Glutamatergic neuron (in vitro differentiated cells): Measurements from ENCODE around the gene GOLGA8G. TPM values are rescaled to one million over a fixed set of nuclear protein-coding genes. Genes with fewer than 3 reads are reported as not detected.
"Not testable (repeated sequence)": the region's sequence is repeated elsewhere in the genome, so short reads cannot be mapped to it uniquely, and the experiment has no call there.

Experiments used
- DNase-seq: peaks from one replicate; pipeline ENCODE4 v3.0.0; 2022
- H3K27ac Mint-ChIP-seq: one replicate; pipeline ENCODE4 v1.8.0; 2020; ENCODE audit warnings: mild to moderate bottlenecking, mixed read lengths, inconsistent platforms; ENCODE audit not compliant: unreplicated experiment
- H3K27me3 Mint-ChIP-seq: one replicate; pipeline ENCODE4 v1.8.0; 2020; ENCODE audit warnings: mild to moderate bottlenecking, moderate library complexity, mixed read lengths, inconsistent platforms; ENCODE audit not compliant: unreplicated experiment
- H3K36me3 Mint-ChIP-seq: one replicate; pipeline ENCODE4 v1.8.0; 2020; ENCODE audit warnings: mild to moderate bottlenecking, mixed read lengths, inconsistent platforms; ENCODE audit not compliant: unreplicated experiment
- H3K4me1 Mint-ChIP-seq: one replicate; pipeline ENCODE4 v1.8.0; 2020; ENCODE audit warnings: mild to moderate bottlenecking, low read depth, mixed read lengths, inconsistent platforms; ENCODE audit not compliant: unreplicated experiment
- H3K4me3 Mint-ChIP-seq: one replicate; pipeline ENCODE4 v1.8.0; 2020; ENCODE audit warnings: mild to moderate bottlenecking, mixed read lengths, inconsistent platforms; ENCODE audit not compliant: unreplicated experiment
- H3K9me3 Mint-ChIP-seq: one replicate; pipeline ENCODE4 v1.8.0; 2020; ENCODE audit warnings: mild to moderate bottlenecking, moderate library complexity, mixed read lengths, inconsistent platforms; ENCODE audit not compliant: unreplicated experiment
- long read RNA-seq: library from polyadenylated mRNA; unstranded; transcript quantifications from one replicate; pipeline ENCODE4 v2.0.0, GENCODE V29; 2020; ENCODE audit not compliant: unreplicated experiment
- microRNA-seq: library from miRNA; unstranded; fragments of <30 nt; microRNA quantifications from one replicate; pipeline ENCODE4, GENCODE V29; 2020; ENCODE audit not compliant: unreplicated experiment
- total RNA-seq: library from RNA; stranded (reverse); fragmentation: NEBNext Ultra II Directional; extraction: Animal tissue kit (Norgen Biotek cat#: 25700); gene quantifications from one replicate; pipeline ENCODE4 v1.2.1, GENCODE V29; 2021; ENCODE audit not compliant: unreplicated experiment

Gene GOLGA8G, protein sequence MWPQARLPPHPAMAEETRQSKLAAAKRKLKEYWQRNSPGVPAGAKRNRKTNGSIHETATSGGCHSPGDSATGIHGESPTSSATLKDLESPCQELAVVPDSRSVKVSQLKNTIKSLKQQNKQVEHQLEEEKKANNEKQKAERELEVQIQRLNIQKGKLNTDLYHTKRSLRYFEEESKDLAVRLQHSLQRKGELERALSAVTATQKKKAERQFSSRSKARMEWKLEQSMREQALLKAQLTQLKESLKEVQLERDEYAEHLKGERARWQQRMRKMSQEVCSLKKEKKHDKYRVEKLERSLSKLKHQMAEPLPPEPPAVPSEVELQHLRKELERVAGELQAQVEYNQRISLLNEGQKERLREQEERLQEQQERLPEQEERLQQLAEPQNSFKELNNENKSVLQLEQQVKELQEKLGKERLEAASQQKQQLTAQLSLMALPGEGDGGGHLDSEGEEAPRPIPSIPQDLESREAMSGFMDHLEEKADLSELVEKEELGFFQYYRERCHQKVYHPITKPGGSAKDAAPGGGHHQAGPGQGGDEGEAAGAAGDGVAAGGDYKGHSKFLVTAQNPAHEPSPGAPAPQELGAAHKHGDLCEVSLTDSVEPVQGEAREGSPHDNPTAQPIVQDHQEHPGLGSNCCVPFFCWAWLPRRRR
- not detected for total RNA-seq
- long read RNA-seq = 0 reads

GRCh38 chr15:28532954-28533353 lies at the start of gene GOLGA8G:
Gene GOLGA8G, minus strand, starts transcription at chr15:28532971. Its CDS starts 62 bp downstream, at chr15:28532909.
- H3K4me1 Mint-ChIP-seq, H3K36me3 Mint-ChIP-seq, H3K27ac Mint-ChIP-seq, H3K4me3 Mint-ChIP-seq, DNase-seq, H3K9me3 Mint-ChIP-seq, H3K27me3 Mint-ChIP-seq: not testable (repeated sequence)

- H3K27me3 Mint-ChIP-seq, H3K36me3 Mint-ChIP-seq, H3K4me3 Mint-ChIP-seq, H3K27ac Mint-ChIP-seq, H3K4me1 Mint-ChIP-seq, H3K9me3 Mint-ChIP-seq: not testable (repeated sequence)
- DNase-seq = peak; percentile 22
Measured at GRCh38 chr15:28573351-28573750, 40.6 kb upstream of the GOLGA8G start.

DNA sequence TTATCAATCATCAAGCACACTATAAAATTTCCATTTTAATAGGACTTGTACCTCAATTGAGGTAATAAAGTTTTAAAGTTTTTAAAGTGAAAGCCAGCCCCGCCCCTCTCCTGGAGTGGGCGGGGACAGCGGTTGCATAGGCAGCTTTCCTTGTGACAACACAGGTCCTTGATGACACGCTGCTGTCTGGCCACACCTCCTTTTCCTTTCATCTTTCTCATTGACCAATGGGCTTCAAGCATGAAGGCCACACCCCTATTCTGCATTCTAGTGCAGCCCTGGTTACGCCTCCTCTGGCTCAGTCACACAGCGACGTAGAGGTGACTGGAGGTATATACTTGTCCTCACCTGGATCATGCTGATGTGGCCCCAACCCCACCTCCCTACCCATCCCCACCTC lies 20.5 kb upstream of the GOLGA8G start, which contains the start of gene GOLGA6L25:
Gene GOLGA6L25, plus strand, starts transcription at position 301 of the 400 bp plus-strand sequence. Its CDS starts 61 bp downstream, at position 362.
- not testable (repeated sequence) for H3K36me3 Mint-ChIP-seq, H3K9me3 Mint-ChIP-seq

GRCh38 chr15:28515208-28515607 lies 17.6 kb downstream of the GOLGA8G start:
- DNase-seq, H3K4me1 Mint-ChIP-seq, H3K27ac Mint-ChIP-seq, H3K9me3 Mint-ChIP-seq, H3K36me3 Mint-ChIP-seq, H3K27me3 Mint-ChIP-seq, H3K4me3 Mint-ChIP-seq: not testable (repeated sequence)

More for the DNA sequence above, 20.5 kb upstream of the GOLGA8G start, which contains the start of gene GOLGA6L25:
- not testable (repeated sequence) for H3K27me3 Mint-ChIP-seq, H3K4me1 Mint-ChIP-seq, DNase-seq, H3K4me3 Mint-ChIP-seq, H3K27ac Mint-ChIP-seq

DNA sequence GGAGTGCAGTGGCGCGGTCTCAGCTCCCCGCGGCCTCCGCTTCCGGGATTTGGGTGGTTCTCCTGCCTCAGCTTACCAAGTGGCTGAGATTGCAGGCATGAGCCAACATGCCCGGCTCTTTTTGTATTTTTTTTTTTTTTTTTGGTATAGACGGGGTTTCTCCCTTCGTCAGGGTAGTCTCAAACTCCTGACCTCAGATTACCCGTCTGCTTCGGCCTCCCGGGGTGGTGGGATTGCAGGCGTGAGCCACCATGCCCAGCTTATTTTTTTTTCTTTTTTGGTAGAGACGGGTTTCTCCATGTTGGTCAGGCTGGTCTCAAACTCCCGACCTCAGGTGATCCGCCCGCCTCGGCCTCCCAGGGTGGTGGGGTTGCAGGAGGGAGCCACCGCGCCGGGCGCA lies 18.6 kb downstream of the GOLGA8G start:
- not testable (repeated sequence) for H3K4me1 Mint-ChIP-seq, H3K36me3 Mint-ChIP-seq, H3K27me3 Mint-ChIP-seq, H3K27ac Mint-ChIP-seq, H3K9me3 Mint-ChIP-seq, H3K4me3 Mint-ChIP-seq, DNase-seq

- DNase-seq = peak; percentile 18
- not testable (repeated sequence) for H3K27ac Mint-ChIP-seq, H3K27me3 Mint-ChIP-seq, H3K9me3 Mint-ChIP-seq, H3K4me3 Mint-ChIP-seq, H3K36me3 Mint-ChIP-seq, H3K4me1 Mint-ChIP-seq
Measured at GRCh38 chr15:28508217-28508889, 24.4 kb downstream of the GOLGA8G start.

DNA sequence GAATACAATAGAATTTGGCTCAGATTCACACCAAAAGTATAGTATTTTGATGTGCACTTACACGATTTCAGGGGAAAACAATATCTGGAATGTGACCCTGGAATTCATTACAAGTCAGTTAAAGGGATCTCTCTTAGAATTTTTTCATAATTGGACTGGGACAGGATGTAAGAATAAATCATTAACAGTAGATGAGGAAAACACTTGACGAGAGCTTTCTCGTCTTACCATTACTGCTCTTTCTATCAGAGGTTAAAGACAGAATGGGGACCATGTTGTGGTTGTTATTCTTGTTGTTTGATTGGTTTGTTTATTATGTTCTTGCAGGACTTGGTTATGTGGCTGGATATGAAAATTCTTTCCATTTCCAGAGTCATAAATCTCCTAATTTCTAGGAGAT lies 51.4 kb downstream of the GOLGA8G start:
- not testable (repeated sequence) for H3K4me3 Mint-ChIP-seq, H3K27ac Mint-ChIP-seq, H3K36me3 Mint-ChIP-seq, DNase-seq, H3K9me3 Mint-ChIP-seq, H3K27me3 Mint-ChIP-seq, H3K4me1 Mint-ChIP-seq

Small RNAs within 50 kb of the gene (microRNA-seq; reads per million reads assigned to microRNA genes)
- gene MIR4509-3 = not detected

Other genes starting within 250 kb of the GOLGA8G start
- gene HERC2, start 210.8 kb downstream of the GOLGA8G start, total RNA-seq = 111 TPM
- not detected for gene GOLGA6L24, start 174.9 kb downstream of the GOLGA8G start, total RNA-seq
- gene GOLGA8F, start 154.3 kb downstream of the GOLGA8G start, total RNA-seq = not detected
- gene GOLGA6L25, start 20.6 kb upstream of the GOLGA8G start, total RNA-seq = not detected
- not detected for gene GOLGA8M, start 179.4 kb upstream of the GOLGA8G start, total RNA-seq